NCI-H774 (cell line): ENCODE measurements around the gene CCR7.

Source experiments
- DNase-seq: peaks from one replicate; lab custom pipeline; 2025; lab: John Stamatoyannopoulos, UW

CCR7 gene

DNA sequence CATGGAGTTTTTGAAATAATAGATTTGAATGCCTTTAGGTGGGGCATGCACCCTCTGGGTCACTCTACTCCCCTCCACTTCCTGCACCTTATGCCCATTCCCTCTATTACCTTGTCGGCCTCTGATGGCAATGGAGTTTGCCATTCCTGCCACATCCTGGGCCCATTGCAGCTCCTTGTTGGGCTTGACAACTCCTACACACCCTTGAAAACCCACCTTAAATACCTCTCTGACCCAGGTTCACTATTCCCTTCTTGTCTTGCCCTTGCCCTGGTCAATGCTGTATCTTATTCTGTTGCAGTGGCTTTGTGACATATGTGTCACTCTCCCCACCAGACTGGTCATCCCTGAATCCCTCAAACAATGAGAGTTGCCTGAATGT lies 2.4 kb downstream of the CCR7 start:
- no peak for DNase-seq

DNA sequence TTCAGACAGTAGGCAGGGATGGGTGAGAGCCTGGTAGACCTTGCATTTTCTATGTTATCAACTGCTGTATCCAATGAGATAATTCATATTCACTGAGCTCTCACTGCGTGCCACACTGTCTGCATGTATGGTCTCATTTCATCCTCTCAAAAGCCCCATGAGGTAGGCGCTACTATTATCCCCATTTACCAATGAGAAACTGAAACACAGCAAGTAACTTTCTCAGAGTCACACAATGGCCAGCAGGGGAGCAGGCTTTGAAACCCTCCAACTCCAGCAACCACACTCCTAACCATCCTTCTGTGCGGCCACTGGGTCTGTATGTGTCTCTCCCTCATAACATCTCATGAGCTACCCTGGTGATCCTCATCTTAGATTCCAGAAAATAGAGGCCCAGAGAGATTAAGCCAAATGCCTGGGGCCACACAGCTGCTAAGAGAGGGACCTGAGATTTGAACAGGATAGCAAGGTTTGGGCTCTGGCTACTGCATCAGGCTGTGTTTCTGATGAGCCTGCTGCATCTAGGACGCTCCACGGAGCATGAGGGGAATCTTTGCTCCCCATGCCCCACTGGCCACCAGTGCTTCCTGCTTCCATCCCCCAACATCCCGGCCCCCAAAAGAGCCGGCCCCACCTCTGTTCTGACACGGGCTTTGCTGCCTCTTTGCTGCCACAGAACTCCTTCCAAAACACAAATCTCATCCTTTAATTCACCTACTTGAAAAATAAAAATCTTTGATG lies 3.2 kb downstream of the CCR7 start:
- no peak for DNase-seq

DNA sequence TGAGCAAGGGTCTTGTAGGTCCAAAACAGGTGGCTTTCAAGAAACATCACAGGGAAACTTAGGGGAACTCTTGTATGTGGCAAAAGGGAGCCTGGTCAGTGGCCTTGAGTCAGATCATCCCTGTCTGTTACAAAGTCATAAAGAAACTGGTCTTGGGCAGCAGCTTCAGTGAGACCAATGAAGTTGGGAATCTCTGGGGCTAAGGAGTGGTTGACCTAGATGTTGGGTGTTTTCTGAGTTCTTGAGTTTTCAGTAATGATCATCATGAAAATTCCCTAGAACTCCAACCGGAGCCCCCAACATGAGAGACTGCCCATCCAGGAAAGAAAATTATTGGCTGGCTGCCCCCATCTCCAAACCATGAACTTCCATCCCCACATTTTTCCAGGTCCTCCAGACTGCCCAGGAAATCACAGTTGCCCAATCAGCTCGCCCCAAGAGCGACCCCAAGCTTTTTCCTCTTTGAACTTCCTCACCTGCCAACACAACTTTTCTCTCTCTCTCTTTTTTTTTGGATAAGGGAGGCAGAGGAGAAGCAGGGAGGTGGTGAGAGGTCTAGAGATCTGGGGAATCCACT lies 3.9 kb downstream of the CCR7 start:
- no peak for DNase-seq

DNA sequence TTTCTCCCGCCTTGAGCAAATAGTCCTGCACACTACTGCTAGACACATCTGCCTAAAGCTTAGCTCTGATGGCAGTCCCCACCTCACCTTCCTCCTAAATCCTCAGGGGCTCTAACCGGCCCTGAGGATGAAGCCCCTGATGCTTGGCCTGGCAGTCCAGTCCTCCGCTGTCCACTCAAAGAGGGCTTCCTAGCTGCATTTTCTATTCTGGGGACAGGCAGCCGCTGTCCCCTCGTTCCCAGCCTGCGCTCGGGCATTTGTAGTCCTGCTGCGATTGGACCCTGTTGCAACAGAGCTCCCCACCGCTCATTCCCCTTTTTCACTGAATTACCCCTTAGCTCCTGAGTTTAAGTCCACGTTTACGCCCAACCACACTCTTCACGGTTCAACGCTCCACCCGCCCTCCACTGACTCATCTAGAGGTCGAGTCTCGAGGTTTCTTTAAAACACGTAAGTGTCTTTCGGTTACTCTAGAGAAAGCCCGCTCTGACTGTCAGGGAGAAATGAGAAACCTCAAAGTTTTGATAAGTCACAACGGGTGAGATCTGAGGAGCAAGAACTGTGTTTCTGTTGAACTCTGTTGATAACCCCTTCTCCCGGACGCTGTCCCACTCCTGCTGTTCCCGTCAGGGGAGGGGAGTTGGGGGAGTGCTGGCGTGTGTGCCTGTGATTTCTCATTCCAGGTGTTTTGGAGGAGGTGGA lies 4.5 kb downstream of the CCR7 start:
- no peak for DNase-seq

DNA sequence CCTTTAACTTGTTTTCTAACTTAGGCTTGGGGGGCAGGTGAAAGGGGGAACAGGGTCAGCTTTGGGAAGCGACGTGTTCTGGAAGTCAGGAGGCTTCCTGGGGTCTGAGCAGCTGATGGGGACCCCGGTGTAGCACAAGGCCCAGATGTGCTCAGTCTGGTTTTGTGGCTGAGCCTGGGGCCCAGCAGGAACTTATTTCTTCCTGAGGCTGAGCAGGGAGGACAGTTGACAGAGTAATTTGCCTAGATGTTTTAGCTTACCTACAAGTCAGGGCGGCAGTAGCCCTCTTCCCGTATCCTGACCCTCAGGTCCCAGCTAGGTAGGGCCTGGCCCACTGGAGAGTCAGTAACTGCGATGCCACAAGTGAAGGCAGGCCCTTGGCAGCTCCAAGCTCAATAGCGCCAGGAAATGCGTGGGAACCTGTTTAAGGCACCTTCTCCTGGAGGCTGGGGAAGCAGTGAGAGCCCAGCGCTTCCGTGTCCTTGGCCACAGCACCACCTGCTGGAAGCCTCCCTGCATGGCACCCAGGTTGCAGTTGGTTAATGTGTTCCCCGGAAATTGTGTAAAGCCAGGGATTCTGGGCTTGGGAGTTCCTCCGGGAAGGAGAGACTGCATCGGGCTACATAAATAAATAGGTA lies 5.2 kb downstream of the CCR7 start:
- DNase-seq = peak; percentile 92

DNA sequence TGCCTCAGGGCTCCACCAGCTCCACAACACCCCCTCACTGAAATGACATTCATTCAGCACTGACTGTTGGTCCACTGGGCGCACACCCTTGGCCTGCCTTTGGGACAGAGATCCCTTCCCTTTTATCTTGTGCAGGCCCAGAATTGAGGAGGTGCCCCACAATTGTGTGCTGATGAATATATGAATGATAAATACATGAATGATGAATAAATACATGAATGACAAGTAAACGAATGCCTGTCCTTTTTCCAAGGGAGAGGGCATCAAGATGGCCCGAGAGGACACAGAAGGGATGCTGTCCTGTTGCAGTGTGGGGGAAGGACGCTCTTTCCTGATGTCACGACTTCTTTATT lies 5.7 kb downstream of the CCR7 start:
- DNase-seq = no peak

DNA sequence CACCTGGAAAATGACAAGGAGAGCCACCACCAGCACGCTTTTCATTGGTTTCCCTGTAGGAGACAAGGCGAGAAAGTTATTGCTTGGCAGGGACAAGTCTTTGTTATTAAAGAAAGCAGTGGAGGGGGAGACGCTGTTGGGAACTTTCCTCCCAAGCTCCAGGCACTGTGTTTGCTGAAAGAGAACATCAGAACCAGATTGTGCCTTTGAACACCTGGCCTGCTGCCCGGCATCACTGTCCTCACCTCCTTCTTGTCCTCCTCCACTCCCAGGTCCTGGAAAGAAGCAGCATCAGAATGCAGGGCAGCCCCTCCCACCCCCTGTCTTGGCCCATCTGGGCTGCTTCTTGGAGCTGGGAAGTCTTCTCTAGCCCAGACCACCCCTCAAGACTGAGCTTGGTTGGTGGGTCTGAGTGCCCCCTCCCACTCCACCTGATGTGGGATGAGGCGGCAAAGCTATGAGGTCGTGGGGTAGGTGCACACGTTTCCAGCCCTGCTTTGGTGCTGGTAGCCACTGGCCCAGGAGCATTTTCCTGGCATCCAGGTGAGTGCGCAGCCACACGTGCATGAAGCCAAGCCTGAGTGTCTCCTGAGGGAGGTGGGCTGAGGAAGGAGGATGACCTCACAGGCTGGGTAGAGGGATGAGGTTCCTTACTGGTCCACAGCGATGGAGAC lies 6.2 kb downstream of the CCR7 start:
- no peak for DNase-seq

DNA sequence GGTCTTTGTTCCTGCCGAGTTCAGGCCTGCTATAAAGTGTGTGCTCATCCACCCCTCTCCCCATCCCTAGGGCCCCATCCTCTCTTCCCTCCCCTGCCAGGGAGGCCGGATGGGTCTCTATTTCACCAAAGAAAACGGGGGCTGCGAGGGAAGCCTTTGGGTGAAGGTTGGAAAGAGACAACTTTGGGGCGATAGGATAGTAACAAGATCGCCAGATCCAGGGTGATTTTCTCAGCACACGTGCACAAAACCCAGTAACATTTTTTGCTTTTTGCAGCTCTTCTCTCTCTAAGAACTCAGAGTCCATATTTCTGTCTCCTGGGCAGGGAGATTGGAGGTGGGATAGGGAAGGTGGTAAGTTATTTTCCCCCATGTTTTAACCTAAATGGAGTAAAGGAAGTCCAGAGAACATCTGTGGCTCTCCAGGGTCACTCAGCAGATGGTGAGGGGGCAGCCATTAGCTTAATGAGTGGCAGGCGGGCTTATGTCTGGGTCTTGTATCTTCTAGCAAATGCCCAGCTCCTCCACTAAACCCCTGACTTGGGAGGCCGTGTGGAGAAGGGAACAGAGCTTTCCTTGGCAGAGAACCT lies 6.9 kb downstream of the CCR7 start:
- DNase-seq = no peak

DNA sequence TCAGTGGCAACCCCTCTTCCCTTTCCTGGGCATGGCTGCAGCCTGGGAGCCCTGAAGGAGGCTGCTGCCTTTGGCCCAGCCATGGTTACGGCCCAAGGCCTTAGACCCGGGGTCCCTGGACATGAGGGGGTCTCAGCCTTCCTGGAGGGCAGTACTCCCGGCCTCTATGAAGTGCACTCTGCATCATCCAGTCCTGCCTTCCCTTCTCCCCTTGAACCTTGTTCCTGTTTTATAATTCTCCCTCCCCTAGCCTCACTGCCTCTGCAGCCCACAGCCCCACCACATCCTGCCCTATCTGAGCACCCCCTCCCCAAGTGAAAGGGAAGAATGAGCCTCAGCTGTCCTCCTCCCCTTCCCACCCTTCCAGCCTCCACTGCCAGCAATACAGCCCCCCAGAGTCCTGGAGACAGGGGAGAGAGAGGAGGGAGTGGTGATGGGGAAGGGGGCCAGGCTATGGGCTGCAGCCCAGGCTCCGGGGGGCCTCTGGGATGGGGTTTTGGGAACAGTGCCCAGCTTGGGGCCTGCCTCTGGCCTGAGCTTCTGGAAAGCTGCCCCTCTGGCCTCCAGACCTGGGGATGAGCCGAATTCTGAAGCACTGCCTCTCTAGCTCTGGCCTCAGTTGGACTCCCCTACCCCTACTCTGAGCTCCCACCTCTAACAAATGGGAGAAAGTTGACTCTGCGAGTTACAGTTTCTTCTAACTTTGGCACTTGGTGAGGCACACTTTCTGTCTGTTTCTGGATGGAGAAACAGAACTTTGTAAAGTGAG lies 7.6 kb downstream of the CCR7 start:
- no peak for DNase-seq

DNA sequence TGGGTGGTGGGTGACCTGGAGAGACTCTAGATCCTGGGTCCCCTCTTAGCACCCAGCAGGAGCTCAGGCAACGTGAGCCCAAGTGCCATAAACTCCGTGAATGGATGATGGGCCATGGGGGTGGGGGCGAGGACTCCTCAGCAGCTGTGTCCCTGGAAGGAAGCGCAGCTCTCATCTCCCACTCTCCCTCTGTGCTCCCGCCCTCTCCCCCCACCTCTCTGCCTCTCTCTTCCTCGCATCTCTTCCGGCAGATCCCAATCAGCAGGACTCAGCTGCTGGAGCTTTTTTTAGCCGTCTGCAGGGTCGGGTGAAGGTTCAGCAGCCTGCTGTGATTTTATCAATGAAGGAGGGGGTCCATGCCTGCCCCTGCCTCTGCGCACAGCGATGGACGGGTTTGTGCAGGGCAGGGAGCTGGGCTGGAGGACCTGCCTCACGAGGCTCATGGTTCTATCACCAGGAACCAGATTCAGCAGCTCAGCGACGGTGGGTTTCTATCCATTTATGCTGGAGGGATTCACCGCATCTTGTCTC lies 8.3 kb downstream of the CCR7 start:
- DNase-seq = no peak

DNA sequence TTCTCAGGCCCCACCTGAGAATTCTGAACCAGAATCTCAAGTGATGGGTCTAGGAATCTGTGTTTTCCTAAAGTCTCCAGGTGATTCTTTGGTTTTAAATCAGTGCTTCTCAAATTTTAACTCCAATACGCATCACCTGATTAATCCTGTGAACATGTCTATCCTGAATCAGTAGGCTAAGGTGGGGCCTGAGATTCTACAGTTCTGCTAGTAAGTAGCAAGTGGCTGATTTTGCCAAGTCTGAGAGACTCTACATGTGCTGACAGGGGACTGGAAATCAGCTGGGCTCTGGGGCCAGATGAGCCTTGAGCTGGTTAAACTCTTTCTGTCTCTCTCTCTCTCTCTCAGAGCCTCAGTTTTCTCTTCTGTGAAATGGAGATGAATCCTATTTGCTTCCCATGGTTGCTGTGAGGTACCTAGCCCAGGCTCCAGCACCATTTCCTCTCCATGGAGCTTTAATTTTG lies 9.0 kb downstream of the CCR7 start:
- no peak for DNase-seq

DNA sequence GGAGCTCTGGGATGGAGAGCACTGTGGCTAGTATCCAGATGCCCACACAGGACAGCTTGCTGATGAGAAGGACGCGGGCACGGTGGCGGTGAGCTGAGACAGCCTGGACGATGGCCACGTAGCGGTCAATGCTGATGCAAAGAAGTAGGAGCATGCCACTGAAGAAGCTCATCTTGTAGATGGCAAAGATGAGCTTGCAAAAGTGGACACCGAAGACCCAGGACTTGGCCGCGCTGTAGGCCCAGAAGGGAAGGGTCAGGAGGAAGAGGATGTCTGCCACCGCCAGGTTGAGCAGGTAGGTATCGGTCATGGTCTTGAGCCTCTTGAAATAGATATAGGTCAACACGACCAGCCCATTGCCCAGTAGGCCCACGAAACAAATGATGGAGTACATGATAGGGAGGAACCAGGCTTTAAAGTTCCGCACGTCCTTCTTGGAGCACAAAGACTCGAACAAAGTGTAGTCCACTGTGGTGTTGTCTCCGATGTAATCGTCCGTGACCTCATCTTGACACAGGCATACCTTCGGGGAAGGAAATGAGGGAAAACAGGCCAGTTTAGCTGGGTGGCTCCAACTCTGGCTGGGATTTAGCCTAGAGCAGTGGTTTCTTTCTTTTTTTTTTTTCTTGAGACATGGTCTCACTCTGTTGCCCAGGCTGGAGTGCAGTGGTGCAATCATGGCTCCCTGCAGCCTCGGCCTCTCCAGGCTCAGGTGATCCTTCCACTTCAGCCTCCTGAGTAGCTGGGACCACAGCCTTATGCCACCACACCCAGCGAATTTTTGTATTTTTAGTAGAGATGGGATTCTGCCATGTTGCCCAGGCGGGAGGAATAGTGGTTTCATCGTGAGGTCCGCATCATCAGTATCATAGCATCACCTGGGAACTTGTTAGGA lies 9.7 kb downstream of the CCR7 start:
- no peak for DNase-seq

DNA sequence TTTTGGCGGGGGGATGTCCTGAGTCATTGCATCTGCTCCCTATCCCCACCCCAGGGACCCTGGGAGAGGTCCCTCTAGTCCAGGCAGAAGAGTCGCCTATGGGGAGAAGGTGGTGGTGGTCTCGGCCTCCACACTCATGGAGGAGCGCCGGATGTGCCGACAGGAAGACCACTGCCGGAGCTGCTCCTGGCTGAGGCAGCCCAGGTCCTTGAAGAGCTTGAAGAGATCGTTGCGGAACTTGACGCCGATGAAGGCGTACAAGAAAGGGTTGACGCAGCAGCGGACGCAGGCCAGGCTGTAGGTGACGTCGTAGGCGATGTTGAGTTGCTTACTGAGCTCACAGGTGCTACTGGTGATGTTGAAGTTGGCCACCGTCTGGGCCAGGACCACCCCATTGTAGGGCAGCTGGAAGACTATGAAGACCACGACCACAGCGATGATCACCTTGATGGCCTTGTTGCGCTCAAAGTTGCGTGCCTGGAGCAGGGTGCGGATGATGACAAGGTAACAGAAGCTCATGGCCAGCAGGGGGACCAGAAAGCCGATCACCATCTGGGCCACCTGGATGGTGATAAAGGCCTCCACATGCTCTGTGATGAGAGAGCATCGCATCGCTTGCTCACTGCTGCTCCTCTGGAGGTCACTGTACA lies 10.5 kb downstream of the CCR7 start:
- no peak for DNase-seq

DNA sequence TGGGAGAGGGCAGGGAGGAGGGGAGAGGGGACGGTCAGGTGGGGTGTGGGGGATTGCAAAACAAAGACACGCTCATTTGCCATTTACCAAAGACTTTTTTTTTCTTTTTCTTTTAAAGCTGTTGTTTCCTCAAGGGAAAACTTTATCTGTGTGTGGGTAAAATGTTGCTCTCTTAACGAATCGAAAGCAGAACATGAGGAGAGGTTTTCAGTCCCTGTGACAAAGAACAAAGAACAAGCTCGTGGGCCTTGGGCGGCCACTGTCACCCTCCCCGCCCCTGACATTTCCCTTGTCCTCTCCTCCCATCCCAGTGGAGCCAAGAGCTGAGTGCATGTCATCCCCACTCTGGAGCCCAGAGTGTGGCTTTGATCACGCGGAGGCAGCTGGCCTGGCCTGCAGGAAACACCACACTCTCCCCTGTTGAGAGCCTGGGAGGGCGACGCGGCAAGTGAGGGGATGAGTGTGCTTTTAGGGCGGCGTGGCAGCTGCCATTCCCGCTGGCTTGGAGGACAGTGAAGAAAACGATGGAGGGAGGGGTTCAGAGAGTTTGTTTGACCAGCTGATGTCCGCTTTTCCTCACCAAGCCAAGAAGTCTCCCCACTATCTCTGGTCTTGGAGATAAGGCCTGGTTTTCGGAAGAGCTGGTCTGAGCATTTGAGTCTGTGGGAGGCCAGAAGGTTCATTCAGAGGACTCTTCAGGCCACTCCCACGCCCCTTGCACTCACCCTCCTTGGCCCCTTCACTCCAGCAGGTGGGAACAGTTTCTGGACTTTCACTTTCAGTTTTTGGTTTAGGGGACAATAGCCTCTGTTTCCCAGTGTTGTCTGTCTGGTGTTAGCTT lies 11.4 kb downstream of the CCR7 start:
- DNase-seq = no peak

DNA sequence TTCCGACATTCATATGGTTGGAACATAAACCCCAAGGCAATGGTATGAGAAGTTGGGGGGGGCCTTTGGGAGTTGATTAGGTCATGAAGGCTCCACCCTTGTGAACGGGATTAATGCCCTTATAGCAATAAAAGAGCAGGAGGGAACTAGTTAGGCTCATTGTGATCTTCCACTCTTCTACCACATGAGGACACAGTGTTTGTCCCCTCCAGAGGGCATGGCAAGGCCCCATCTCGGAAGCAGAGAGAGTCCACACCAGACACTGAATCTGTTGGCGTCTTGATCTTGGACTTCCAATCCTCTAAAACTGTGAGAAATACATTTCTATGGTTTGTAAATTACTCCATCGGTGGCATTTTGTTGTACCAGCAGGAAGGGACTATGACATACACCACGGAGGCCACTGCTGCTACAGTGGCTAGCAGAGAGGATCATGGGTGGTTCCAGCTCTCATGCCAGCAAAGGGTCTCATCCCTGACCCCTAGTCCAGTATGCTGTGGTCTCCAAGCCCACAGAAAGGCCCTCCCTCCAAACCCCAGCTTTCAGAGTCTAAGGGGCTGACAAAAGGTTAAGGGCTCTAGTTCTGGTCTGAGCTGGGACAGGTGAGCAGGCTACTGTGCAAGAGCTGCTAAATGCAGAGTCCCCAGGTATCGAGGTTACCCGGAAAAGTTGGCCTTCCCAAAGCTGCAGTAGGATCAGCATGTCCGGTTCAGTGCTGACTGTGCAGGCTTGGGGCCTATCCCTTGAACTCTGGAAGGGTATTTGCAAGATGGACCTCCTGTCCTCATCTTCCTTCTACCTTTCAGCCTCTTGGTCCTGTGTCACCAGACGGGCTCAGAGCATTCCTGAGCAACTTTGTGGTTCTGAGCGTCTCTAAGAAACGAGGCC lies 12.2 kb downstream of the CCR7 start:
- DNase-seq = no peak

DNA sequence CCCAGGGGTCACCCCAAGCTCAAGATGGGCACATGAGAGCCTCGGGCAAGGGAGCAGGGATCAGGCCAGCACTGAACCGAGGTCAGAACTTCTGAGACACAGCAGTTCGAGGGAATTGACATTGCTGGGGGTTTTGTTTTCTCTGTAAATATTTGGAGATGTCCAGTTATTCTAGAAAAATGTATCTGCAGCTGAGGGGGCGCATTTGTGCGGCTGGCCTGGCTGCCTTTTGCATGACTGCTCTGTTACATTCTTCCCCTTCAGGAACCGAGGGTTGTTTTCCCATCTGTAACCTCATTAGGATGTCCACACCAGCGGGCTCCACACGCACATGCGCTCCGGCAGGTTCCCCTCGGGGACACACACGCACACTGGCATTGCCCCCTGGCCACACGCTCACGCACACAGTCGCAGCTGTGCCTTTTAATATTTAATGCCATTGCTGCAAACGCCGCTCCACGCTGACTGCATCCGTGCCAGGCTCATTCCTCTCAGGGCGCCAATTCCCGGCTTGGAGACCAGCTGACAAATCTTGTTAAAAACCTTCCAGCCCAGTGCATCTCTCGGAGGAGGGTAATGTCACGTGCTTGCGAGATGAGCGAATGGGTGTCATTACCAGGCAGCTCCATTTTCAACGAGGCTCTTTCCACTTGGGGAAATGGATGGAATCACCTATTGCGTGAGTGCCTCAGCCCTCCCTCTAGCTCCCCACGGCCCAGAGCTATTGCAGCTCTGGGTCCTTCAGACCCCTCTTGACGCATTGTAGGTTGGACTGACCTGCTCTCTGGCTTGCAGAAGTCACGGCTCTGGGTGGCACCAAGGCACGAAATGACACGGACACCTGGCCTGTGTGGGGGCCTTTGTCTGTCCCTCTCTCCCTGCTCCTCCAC lies 13.1 kb downstream of the CCR7 start:
- DNase-seq = no peak
